HG03457 (cell line): ENCODE data around the gene DPAGT1.
"Not testable (repeated sequence)": the region's sequence is repeated elsewhere in the genome, so short reads cannot be mapped to it uniquely, and the experiment has no call there.

ENCODE experiments used
- ATAC-seq: cut with Tn5 transposase; IDR thresholded peaks from one replicate; pipeline ENCODE4 v1.9.1; 2021; ENCODE audit warnings: moderate number of reproducible peaks; ENCODE audit not compliant: unreplicated experiment

The DPAGT1 gene

DNA sequence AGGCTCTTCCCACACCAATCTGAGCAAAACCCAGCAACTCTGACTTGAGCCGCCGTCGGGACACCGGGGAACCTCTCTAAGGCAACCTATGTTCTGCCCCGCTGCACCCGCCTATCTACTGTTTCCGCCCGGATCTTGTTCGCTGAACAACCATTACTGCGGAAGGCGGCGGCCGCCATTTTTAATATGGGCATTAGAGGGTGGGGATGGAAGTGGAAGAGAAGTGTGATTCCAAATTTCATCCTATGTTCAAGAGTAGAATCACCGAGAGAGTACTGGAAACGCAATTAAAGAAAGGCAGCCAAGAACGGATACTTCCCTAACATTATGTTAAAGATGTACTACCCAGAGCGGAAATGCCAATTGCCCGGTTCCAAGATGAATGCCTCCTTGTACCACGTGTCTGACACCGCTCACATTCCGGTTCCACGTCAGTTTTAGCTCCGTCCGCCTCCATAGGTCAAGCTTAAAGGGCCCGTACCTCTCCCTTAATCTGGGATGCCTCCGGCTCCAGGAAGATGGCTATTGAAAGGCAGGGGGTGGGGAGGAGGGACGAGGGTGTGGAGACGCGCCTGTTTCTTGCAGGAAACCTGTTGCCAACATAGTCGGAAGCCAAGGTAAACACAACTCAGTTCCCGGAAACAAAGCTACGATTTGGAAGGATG is at the start of gene DPAGT1:
TSS of gene DPAGT1 (minus strand) at position 95 of the 665 bp plus-strand sequence. CDS start 198 bp downstream, outside the sequence.
- ATAC-seq = peak; percentile 53

- ATAC-seq = no peak
Measured at GRCh38 chr11:119149786-119150275, 48.2 kb upstream of the DPAGT1 start.

DNA sequence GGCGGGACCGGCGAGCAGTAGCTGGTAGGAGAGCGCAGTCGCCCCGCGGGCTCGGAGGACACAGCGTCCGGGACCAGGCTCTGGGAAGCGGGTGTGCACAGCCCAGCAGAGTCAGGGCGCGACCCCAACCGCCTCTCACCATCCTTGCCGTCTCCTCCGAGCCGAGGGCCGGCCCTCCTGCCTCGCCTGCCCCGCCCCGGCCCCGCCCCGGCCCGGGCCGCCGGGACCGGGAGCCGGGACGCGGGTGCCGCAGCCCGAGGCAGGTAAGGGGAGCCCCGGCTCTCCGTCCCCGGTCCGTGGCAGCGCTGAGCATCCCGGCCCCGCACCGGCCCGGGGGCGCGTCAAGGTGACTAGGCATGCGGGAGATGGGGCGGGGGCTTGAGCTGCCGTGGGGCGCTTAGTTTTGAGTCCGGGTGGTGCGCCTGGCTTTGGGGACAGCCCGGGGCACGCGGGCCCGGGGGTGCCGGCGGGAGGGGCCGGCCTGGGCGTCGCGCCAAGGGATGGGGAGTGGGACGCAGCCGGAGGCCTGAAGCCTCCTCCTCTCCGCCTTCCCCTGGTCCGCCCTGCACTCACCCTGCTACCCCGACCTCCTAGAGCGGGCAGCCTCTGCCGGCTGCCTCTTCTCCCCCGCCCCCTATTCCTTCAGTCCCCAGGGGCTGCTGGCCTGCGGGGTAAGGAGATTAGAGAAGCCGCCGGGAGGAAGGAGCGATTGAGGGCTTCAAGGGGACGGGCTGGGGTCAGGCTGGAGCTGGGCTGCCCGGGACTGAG is 47.5 kb upstream of the DPAGT1 start, which contains the start of gene ABCG4:
TSS of gene ABCG4 (plus strand) at position 35 of the 768 bp plus-strand sequence. CDS start 914 bp downstream, outside the sequence.
- ATAC-seq = no peak

DNA sequence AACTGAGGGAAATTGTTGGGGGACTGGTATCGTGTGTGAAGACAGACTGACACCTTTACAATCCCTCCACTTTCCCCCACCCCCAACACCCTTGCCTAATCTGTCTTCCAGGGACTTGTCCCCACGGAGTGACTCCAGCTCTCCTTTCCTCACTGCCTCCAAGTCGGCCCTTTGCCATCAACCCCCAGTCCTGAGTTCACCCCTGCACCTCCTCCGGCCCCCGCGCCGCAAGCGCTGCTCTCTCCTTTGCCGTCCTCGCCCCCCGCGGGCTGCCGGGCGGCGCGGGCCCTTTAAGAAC is 47.0 kb upstream of the DPAGT1 start:
- ATAC-seq = no peak

DNA sequence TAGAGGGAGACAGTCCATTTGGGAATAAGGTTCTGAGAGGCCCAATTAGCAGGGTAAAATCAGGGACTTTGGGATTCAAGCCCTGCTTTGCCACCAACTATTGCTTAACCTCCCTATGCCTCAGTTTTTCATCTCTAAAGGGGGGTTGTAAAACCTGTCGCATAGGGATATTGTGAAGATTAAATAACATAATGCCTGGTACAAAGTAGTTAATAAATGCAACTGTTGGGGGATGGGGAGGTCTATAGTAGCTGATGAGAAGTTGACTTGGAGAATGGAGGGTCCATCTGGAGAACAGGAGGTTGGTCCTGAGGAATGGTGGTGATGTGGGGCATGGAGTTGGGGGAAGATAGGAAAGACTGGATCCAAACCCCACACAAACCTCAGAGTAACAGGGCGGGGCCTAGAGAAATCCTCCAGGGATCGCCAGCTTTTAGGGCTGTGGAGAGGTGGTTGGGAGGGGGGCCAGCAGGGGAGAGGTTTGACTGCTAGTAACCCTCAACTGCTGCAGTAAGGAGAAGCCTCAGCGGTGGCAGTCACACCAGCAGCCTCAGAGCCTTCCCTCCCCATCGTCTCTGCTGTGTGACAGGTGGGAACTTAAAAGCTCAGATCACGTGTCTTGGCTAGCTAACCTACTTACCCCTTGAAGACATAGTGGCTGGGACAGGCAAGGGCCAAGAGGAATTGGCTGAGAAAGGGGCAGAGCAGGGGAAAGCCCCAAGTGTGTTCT is 46.1 kb upstream of the DPAGT1 start:
- no peak for ATAC-seq

DNA sequence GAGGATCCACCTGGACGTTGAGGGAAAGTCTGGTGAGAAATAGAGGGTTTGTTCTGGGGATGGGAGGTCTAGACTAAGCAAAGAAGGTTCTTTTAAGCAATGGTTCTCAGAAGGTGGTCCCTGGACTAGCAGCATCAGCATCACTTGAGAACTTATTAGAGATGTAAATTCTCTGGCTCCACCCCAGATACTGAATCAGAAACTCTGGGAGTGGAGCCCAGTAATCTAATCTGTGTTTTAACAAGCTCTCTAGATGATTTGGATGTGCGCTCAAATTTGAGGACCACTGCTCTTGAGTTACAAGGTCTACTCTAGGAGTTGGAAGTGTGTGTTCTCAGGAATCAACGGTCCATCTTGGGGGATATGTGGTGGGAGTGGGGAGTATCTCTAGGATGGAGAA is 43.9 kb upstream of the DPAGT1 start:
- no peak for ATAC-seq

- no peak for ATAC-seq
Measured at GRCh38 chr11:119144825-119145486, 43.3 kb upstream of the DPAGT1 start.

- not testable (repeated sequence) for ATAC-seq
Measured at GRCh38 chr11:119139276-119139675, 37.6 kb upstream of the DPAGT1 start.

DNA sequence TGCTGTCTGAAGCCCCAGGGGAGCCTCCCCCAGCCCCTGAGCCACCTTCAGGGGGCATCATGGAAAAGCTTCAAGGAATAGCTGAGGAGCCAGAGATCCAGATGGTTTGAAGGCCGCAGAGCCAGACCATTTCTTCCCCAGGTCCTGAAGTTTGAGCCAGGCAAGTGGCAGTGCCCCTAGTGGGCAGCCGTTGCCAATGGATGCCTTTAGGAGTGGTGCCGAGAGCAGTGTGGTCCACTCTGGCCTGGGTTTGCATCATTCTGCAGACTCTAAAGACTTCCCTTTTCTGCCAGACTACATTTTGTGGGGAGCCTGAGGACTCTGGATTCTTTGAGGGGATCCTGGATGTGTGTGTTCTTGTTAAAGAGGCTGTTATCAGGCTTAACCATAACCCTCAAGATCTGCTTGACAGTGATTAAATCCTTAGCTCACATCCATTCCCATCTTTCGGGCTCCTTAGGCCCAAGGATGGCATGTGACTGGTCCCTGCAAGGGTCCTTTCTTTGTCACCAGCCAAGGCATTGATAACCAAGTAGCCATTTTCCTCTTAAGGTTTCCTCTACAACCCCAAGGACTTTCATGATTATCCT is 32.8 kb upstream of the DPAGT1 start:
- no peak for ATAC-seq

- ATAC-seq = no peak
Measured at GRCh38 chr11:119130662-119131061, 29.0 kb upstream of the DPAGT1 start.

DNA sequence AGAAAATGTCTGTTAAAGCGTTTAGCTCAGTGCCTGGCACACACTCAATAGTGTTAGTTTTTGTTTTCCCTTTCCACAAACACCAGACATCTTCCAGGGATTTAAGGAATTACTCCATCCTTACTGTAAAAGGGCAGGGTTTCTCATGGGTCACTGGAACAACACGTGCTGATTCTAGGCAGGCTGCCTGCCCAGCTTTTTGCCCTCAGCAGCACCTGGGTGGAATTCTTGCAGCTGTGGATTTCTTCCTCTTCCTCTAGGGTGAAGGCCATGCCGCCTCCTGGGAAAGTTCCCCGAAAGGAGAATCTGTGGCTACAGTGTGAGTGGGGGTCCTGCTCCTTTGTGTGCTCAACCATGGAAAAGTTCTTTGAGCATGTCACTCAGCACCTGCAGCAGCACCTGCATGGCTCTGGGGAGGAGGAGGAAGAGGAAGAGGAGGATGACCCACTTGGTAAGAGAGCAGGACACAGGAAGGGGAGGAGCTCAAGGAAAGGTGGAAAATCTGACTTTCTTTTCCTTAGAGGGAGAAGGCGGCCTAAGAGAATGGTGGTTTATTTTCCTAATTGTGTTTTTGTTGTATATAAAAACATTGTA is 25.1 kb upstream of the DPAGT1 start:
- ATAC-seq = no peak

GRCh38 chr11:119125821-119126220 is 24.2 kb upstream of the DPAGT1 start:
- no peak for ATAC-seq

GRCh38 chr11:119121811-119122124 is 20.1 kb upstream of the DPAGT1 start:
- ATAC-seq = peak; percentile 4

DNA sequence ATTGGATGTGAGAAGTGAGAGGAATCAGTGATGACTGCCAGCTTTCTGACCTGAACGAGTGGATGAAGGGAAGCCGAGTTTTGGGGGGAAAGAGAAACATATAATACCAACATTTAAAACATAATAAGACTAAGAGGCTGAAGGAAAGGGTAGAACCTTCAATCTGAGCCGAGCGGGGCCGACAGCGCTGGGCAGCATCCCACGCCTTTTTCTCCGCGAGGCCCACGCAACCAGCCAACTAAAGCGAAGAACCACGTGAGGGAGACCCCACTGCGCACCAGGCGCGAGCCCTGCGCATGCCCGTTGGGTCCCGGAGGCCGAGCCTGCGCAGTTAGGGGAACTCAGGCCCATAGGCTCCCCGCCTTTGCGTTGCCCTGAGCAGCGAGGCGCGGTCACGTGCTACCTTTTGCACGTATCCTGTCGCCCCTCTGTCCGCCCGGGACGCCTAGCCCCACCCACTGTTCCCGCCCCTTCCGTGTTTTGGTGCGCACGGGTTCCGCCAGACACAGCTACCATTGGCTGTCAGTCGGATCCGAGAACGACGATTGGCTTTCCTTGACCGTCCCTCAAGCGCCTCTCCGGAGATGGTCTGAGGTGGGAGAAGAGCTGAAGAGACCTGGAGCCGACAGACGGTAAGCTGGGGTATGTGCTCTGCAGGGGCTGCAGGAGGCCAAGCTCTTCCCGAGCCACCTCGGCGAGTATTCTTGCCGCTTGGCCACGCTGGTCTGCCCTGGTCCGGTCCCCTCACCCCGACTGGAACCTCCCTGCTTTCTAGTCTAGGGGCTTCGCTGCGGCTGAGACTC is 19.6 kb upstream of the DPAGT1 start, which contains the start of gene HINFP:
TSS of gene HINFP (plus strand) at position 573 of the 803 bp plus-strand sequence. CDS start 5,365 bp downstream, outside the sequence.
- ATAC-seq = peak; percentile 93

DNA sequence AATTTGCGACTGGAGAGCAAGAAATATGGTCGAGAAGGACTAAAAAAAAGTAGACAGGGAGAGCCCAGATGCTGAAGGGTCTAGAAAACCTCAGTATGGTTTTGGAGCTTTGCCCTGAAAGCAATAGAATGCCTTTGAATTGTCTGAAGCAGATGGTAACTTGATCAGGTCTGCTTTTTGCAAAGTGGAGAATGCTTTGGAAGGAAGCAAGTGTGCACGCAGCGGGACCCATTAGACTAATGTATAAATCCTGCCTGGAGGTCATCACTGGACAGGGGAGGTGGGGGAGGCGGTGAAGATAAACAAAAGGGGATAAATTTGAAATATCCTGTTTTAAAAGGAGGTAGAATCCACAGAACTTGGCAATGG is 19.0 kb upstream of the DPAGT1 start:
- no peak for ATAC-seq

GRCh38 chr11:119118946-119119345 is 17.3 kb upstream of the DPAGT1 start:
- ATAC-seq = no peak

DNA sequence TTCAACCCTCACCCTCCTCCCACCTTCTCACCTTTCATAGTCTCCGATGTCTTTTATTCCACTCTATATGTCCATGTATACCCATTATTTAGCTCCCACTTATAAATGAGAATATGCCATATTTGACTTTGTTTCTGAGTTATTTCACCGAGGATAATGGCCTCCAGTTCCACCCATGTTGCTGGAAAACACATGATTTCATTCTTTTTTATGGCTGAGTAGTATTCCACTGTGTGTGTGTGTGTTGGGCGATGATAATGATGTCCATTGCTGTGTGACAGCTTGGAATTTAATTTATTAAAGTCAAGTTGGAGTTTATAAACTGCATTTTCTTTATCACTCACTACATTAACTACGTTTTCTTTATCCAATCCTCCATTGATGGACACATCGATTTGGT is 16.6 kb upstream of the DPAGT1 start:
- ATAC-seq = no peak

- ATAC-seq = no peak
Measured at GRCh38 chr11:119117004-119117706, 15.5 kb upstream of the DPAGT1 start.

DNA sequence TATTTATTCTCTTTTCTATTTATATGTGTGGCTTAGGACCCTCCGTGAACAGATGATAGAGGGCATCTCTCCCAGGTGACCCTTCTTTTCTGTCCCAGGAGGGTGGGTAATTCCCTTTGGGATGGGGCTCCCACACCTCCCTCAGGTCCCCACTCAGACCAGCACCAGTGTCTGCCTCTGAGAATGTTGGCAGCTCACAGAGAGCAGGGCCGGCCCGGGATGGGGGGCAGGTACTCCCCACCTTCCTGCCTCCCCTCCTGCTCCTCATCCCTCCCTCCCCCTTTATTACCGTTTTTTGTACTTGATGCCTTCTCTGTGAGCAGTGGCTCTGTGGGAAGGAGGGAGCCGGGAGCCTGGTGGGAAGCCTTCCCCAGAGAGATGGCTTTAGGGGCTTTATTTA is 14.9 kb upstream of the DPAGT1 start:
- no peak for ATAC-seq
